HCT116 (cell line): ENCODE results near the gene SHISA8.

Experiments
- SRF ChIP-seq: IDR thresholded peaks from 2 replicates; pipeline ENCODE4 v1.6.1; 2012; ENCODE audit warnings: low read depth
- TF ChIP-seq, protein P1 (sequence below), 3 experiments: fragments of 200-600 bp in 1 of 3; sonication (generic) in 1 of 3; IDR thresholded peaks in 2 of 3; conservative IDR thresholded peaks in 1 of 3; 2 replicates each; pipeline ENCODE4 v1.5.1; 2012 to 2017; ENCODE audit warnings: low read depth in 2 of 3, low read length in 2 of 3, antibody characterized with exemption in 1 of 3, borderline replicate concordance in 1 of 3, control low read depth in 1 of 3, mild to moderate bottlenecking in 1 of 3, mixed read lengths in 1 of 3, mixed run types in 1 of 3, moderate library complexity in 1 of 3; ENCODE audit not compliant: insufficient read depth in 1 of 3

DNA sequence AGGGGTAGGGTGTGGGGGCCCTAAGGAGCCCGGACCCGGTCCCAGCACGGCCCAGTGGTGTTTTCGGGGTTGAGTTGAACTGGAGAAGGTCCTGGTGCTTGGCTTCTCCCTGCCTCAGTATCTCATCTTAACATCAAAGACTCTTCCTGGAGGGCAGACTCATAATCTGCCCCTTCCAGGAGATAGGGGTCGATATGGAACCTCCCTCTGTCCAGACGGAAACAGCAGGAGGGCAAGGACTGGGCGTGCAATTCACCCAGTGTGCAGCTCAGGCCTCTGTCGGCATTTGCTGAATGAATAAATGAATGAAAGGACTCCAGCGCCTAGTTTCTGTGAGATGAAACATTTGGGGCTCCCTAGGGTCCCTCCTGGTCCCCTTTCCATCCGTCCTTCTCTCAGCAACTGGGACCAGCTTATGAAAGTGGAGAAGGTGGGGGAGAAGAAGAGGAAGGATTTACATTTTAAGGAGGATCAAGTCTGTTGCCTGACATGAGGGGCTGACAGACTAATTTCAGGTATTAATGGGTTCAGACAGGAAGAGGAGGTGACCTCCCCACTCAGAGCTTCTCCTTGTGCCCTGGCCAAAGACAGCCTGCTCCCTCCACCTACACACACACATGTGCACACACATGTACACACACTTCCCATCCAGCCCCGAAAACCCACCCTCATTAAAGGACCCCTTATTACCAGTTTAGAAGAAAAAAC lies 1.1 kb upstream of the SHISA8 start:
- TF ChIP-seq, protein P1, sequence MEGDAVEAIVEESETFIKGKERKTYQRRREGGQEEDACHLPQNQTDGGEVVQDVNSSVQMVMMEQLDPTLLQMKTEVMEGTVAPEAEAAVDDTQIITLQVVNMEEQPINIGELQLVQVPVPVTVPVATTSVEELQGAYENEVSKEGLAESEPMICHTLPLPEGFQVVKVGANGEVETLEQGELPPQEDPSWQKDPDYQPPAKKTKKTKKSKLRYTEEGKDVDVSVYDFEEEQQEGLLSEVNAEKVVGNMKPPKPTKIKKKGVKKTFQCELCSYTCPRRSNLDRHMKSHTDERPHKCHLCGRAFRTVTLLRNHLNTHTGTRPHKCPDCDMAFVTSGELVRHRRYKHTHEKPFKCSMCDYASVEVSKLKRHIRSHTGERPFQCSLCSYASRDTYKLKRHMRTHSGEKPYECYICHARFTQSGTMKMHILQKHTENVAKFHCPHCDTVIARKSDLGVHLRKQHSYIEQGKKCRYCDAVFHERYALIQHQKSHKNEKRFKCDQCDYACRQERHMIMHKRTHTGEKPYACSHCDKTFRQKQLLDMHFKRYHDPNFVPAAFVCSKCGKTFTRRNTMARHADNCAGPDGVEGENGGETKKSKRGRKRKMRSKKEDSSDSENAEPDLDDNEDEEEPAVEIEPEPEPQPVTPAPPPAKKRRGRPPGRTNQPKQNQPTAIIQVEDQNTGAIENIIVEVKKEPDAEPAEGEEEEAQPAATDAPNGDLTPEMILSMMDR (IDR thresholded peaks at IDR 0.05 in 2 of 3, conservative IDR thresholded peaks at IDR 0.05 in 1 of 3; ENCODE audit: borderline replicate concordance in 1 of 3, insufficient read depth in 1 of 3, low read depth in 2 of 3, low read length in 2 of 3) = no peak
- TF ChIP-seq SRF = no peak
